Nucleus accumbens (tissue), 56 donors: ENCODE measurements around the gene ADM.
"Not testable (repeated sequence)": the region's sequence is repeated elsewhere in the genome, so short reads cannot be mapped to it uniquely, and the experiment has no call there.

Source experiments
- DNase-seq, 56 donors: peaks; one replicate each; lab custom pipeline; 2025; lab: John Stamatoyannopoulos, UW

The ADM gene

DNA sequence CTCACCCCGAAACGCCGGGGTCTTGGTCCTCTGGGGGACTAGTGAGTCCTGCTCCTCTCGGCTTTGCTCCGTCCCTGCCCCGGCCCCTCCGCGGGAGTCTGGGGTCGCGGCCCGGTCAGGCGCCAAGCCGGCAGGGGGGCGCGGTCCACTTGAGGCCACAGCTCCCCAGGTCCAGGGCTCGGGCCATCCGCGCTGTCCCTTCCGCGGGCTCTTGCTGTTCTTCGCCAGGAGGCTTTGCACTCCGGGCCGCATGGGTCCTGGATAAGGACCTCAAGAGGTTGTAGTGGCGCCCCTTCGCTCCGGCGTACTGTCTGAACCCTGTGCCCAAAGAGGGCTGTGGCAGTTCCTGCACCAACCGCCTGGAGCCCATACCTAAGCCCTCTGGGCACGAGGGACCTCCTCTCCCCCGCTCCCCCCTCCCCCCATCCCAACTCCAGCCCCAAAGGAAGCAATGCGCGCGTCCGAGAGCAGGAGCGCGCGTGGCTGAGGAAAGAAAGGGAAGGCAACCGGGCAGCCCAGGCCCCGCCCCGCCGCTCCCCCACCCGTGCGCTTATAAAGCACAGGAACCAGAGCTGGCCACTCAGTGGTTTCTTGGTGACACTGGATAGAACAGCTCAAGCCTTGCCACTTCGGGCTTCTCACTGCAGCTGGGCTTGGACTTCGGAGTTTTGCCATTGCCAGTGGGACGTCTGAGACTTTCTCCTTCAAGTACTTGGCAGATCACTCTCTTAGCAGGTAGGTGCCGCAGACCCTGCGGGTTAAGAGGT, at the start of gene ADM:
Gene ADM (plus strand): TSS at position 579 of the 767 bp plus-strand sequence. CDS start 628 bp downstream, outside the sequence.
- DNase-seq: peak in 41 of 56 donors; percentile 35 to 83 (median 61)

DNA sequence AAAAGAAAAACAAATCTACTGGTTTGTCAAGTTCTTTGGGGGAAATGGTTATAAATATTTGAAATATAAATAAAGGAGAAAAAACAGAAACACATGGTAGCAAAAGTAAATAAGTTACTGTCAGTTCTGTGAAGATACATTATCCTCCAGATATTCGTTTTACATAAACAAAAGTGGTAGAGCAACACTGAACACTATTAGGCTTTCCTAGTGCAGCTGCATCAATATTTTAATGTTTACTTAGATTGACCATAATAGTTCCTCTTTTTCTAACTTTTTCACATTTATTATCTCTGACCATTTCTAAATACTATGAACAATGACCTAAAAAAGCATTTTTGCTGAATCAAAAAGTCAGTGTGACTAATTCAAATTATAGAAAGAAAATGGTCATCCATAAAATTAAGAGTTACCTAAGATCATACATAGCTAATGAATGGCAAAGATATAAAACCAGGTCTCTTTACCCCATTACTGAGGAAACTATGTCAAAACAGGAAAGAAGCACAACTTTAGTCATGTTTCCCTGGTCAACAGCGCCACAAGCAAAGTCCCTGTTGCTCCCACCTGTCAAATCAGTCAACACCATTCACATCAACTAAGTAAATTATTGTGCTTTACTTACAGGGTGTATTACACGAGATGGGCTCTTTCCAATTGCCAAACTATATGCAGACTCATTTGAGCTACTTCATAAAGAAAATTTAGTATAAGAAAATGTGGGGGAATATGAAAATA, 49.3 kb upstream of the ADM start:
- DNase-seq: no peak

DNA sequence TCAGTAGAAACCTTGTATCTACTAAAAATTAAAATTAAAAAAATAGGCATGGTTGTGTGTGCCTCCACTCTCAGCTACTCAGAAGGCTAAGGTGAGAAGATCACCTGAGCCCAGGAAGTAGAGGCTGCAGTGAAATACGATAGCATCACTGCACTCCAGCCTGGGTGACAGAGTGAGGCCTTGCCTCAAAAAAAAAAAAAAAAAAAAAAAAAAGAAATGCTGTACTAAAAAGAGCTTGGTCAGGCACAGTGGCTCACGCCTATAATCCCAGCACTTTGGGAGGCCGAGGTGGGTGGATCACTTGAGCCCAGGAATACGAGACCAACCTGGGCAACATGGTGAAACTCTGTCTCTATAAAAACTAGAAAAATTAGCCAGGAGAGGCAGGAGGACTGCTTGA, 47.4 kb upstream of the ADM start:
- no peak for DNase-seq

GRCh38 chr11:10261821-10262220, 43.1 kb upstream of the ADM start:
- no peak for DNase-seq

- no peak for DNase-seq
Observed at GRCh38 chr11:10263929-10264328, 40.9 kb upstream of the ADM start.

DNA sequence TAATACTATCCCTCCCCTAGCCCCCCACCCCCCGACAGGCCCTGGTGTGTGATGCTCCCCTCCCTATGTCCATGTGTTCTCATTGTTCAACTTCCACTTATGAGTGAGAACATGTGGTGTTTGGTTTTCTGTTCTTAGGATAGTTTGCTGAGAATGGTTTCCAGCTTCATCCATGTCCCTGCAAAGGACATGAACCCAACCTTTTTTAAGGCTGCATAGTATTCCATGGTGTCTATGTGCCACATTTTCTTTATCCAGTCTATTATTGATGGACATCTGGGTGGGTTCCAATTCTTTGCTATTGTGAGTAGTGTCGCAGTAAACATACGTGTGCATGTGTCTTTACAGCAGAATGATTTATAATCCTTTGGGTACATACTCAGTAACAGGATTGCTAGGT, 40.2 kb upstream of the ADM start:
- not testable (repeated sequence) for DNase-seq

DNA sequence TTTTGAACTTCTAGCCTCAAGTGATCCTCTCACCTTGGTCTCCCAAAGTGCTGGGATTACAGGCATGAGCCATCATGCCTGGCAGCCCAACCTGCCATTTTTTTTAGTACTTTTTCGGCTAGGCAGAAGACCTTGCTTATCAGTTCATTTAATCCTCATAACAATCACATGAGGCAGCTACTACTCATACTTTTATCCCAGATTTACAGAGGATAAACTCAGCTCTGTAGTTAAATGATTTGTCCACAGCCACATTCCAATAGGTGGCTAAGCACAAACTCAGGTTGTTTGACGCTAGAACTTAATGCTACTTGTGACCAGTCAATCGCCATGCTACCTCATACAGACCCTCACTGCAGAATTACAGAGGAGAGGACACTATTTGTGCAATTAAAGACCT, 38.9 kb upstream of the ADM start:
- DNase-seq: no peak

- no peak for DNase-seq
Observed at GRCh38 chr11:10267821-10268220, 37.1 kb upstream of the ADM start.

DNA sequence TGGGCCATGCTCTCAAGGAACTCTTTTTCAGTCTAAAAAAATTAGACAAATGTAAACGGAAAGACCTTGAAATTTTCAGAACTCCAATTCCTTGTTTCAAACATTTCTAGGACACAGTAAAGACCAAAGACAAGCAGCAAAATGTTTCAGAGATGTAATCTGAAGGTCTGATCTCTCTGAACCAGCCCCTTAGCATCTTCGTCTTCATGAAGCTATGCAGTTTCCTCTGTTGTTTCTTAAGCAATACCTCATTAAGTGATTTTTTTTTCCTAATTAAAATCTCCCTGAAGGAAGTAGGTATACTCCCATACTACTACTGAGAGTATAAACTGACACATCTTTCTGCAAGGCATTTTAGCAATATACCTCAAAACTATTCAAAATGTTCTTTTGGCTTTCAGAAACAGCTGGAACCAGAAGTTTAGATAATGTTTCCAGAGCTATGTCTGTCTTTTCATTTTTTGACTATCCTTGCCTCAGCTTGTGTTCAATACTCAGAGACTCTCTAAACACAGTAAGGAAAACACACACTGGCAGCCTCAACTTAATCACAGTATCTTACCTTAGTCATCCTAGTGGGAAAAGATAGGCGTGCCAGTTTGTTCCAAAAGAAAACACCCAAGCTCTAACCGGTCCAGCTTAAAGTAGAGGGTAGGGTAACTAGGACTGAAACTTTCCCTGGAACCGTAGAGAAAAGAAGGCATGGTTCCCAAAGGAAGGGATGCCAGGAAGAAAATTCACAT, 36.0 kb upstream of the ADM start:
- DNase-seq: no peak

GRCh38 chr11:10272132-10272531, 32.7 kb upstream of the ADM start:
- DNase-seq: no peak

GRCh38 chr11:10273738-10274137, 31.1 kb upstream of the ADM start:
- no peak for DNase-seq

- no peak for DNase-seq
Observed at GRCh38 chr11:10274726-10275125, 30.1 kb upstream of the ADM start.

DNA sequence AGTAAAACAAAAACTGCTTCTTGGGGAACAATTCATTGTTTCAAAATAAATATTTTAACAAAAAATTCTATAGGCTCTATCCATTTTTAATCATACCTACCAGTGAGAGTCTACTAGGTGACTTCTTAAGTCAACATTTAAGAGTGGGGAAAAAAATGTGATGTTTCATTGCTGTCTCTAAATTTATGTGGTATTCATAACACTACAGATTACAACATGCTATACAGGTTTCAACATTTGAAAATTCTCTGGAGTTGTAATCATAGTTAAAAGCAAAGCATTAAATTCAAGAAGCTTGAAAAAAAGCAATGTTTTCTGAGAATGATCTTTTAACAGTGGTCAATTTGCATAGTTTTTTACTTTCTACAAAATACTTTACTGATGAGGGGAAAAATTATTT, 29.2 kb upstream of the ADM start:
- DNase-seq: no peak

- DNase-seq: no peak
Observed at GRCh38 chr11:10282117-10282516, 22.8 kb upstream of the ADM start.

- no peak for DNase-seq
Observed at GRCh38 chr11:10283991-10284390, 20.9 kb upstream of the ADM start.

- DNase-seq: no peak
Observed at GRCh38 chr11:10285148-10285802, 19.6 kb upstream of the ADM start.

DNA sequence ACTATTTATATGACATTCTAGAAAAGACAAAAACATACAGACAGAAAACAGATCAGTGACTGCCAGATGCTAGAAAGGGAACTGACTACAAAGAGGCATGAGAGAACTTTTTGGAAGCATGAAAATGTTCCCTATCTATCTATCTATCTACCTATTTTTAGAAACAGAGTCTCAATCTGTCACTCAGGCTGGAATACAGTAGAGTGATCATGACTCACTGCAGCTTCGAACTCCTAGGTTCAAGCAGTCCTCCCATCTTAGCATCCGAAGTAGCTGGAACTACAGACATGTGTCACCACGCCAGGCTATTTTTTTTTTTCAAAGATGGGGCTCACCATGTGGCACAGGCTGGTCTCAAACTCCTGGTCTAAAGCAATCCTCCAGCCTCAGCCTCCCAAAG, 17.7 kb upstream of the ADM start:
- peak in 2 of 56 donors; percentile 7 to 38 for DNase-seq

GRCh38 chr11:10287766-10288715, 16.8 kb upstream of the ADM start:
- DNase-seq: no peak

DNA sequence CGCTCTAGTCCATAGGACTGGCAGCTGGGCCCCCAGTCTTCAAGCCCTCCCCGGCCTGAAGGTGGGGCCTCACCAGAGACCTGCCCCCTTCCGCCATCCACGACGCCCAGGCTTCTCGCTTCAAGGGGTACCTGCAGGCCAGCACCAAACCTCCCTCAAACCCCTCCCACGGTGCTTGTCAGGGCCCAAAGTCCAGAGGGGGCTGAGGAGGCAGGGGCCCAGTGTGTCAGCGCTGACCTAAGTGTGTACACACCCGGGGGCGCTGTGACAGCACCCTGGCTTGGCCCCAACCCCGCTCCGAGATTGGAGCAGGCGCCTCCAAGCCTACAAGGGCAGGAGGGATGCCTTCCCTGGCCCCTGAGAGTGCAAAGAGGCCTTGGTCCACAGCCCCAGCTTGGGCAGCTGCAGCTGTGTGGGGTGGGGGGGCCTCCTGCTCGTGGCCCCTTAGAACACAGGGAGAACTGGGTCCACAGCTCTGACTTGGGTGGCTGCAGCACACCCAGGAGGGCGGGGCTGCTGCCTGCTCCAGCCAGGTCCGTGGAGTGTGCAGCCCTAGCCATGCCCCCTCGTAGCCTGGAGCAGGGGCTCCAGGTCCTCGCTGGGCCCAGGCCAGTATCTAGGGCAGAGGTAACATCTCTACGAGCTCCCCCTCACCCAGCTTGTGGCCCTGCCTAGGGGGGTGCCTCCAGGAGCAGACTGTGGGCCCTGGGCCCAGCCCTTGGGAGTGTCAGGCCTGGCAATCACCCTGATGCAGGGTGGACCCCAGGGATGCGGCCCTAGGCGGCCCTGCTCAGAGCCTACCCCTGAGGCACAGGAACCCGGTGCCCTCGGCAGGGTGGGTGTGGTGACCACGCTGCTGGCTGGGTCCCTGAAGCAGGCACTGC, 15.8 kb upstream of the ADM start:
- DNase-seq: no peak
